NCI-H2171 (cell line): ENCODE measurements around the gene WDPCP.
"Not testable (repeated sequence)": the region's sequence is repeated elsewhere in the genome, so short reads cannot be mapped to it uniquely, and the experiment has no call there.

Experiments used
- DNase-seq: peaks from one replicate; lab custom pipeline; 2025; lab: John Stamatoyannopoulos, UW

Gene WDPCP

DNA sequence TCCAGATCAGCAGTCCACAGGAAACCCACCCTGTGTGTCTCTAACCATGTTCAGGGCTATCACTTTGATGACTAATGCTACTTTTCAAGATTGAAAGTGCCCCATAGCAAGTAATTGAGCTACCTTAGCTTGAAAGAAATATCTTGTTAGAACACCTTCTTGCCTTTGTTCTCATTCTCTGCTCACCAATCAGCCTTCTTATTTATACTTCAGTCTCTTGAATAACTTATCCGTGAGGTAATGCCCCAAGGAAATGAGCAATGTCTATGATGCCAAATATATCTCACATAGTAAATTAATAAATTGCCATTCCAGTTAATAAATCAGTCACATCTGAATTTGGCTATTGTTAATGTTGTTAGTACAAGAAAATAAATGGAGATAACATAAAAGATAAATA, 141.6 kb downstream of the WDPCP start:
- no peak for DNase-seq

DNA sequence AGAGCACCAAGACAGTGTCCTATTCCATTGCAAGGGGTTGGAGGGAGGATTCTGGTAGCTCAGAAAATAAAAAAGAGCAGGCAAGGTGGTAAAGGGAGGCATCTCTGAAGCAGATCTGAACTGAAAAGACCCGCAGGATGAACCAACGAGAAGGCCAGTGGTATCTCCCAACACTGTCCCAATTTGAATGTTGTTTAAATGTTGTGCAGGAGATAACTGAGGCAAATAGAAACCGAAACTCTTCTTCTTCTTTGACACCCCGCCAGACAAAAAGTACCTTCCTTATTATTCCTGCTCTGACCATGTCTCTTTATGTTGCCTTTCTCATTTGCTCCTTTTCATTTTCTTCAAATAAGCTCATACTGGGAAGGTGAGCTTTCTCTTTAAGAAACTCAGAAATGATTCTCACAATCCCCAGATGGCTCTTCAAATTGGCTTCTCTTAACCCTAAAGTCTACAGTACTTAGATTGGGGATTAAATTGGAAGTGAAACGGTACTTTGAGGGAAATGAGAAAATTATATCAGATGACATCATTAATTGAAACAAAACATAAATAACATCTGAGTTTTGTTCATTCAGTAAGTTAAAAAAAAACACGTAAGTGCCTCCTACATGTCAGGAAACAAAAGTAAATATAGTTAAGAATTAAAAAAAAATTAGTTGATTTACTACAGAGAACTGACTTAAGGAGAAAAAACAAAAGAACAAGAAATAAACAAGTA, 143.6 kb downstream of the WDPCP start:
- DNase-seq: no peak

DNA sequence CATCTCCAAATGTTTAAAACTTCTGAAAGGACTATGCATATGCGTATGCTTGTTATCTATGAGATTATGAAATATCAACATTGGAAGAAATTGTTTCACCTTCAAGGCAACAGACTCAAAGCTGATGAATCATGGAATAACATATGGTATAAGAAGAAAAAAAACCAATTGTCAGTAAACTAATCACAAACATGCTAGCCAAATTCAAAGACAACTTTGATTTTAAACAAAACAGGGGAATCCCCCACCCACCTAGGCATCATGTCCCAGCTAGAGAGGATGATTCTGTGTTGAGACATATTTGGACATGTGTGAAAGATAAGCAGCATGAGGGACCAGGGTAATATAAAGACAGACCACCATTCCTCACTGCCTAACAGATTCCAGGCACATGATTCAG, 147.7 kb downstream of the WDPCP start:
- no peak for DNase-seq

DNA sequence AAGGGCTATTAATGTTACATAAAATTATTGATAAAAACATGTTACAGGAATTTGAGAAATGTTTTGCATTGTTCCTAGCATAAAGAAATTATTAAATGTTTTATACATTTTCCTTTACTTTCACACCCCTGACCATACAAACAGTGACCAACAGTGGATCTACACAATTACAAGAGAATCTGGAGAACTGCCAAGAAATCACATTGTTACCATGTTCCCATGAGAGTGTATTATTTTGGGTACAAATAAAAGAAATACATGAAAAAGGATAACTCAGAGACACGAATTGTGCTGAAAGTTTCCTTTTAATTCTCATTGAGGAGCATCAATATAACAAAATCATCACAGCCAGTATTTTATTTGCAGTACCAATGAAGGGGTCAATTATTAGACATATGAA, 150.1 kb downstream of the WDPCP start:
- no peak for DNase-seq

DNA sequence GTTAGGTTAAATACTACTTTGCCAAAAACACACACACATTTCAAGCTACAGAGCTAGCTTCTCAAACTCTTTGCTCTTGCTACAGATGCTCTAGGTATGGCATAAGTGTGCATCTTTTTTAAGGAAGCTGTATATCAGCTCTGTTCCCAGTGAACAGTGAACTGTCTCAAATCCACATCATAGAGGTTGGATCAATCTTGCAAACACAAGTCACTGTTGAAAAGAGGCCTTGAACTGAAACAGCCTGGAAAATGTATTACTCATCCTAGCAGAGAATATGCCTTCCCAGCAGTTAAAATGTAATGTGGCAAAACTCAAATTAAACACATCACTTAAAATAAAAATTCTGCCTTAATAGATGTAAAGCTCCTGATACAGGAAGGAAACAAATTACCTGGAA, 151.8 kb downstream of the WDPCP start:
- DNase-seq: no peak

DNA sequence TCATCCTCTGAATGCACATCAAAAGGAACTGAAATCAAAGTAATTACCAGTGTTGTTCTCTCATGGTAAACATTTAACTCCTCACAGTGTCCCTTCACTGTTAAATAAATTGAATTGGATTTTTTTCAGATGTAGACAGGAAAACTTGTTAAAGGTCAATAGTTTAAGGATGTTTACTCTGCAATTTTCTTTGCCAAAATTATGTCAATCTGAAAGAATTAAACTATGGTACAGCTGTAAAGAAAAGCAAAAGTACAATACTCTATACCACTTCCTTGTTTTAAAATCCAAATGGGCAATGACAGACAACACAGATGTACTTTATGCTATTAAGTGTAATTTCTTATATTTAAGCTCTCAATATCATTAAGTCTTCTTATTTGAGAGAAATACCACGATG, 153.2 kb downstream of the WDPCP start:
- no peak for DNase-seq

DNA sequence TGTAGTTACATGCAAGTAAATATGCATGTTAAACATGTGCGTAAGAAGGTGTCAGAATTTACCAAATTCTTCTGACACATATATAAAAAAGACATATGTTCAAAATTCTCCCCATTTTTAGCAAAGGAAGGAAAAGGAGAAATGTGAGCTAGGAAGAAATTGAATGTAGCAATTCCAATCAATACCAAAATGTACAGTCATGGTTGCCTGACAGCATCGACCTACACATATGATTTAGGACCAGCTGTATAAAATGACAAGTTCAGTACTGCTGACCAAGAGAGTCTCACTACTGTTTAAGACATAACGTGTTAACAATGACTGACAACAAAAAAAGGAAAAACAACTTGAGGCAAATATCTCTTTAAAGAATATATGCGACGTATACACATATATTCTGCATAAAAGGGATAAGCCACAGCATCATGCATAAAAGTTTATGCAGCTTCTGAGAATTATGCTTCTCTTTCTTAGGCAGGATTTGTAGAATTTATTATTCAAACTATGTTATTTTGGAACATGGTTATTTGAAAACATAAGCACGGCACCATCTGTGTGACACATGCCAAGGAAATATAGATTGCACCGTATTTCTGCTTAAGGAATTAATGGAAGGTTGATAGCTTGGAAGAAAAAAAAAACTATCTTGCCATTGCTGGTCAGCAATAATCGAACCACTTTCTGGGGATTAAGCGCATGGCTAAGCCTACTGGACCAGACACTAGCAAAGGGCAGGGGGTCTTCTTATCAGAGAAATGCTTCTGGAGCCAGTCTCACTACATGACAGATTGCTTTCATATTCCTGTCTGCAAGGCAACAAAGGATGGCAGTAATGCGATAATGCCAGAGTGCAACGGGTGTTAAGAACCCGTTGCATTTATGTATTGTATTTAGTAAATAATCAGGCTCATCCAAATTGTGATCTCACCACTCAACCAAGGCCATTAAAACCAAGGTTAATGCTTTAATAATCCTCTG, 154.0 kb downstream of the WDPCP start:
- no peak for DNase-seq

DNA sequence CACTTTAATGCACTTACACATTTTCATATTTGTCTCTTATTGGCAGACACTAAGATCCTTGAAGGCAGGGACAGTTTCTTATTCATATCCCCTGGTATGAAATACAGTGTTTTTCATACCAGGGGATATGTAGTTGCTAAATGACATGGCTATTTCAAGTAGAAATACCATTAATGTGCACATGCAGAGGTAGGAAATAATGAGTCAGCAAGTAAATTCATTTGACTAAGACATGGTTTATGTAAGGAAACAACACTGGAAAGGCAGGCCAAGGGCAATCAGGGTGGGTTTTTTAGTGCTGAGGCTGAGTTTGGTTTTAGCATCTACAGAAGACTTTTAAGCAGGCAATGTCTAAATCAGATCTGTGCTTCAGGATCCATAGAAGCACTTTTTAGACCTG, 155.9 kb downstream of the WDPCP start:
- DNase-seq: no peak

DNA sequence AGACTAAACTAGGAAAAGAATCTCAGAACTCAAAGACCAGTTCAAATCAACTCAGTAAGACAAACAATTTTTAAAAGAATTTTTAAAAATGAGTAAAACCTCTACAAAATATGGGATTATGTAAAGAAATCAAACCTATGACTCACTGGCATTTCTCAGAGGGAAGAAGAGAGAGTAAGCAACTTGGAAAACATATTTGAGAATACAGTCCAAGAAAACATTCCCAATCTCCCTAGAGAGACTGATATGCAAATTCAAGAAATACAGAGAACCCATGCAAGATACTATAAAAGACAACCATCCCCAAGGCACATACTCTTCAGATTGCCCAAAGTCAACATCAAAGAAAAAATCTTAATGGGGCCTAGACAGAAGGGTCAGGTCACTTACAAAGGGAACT, 162.7 kb downstream of the WDPCP start:
- DNase-seq: no peak

DNA sequence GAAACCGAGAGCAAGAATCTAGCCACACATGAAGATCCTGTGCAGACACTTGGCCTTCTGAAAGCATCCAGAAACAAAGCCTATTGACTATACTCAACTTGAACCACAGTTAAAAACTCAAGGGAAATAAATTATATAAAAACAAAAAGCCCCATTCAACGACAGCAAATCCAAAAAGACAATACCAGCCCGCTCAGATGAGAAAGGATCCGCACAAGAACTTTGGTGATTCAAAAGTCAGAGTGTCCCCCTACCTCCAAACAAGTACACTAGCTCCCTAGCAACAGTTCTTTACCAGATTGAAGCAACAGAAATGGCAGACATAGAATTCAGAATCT, 163.2 kb downstream of the WDPCP start:
- no peak for DNase-seq

DNA sequence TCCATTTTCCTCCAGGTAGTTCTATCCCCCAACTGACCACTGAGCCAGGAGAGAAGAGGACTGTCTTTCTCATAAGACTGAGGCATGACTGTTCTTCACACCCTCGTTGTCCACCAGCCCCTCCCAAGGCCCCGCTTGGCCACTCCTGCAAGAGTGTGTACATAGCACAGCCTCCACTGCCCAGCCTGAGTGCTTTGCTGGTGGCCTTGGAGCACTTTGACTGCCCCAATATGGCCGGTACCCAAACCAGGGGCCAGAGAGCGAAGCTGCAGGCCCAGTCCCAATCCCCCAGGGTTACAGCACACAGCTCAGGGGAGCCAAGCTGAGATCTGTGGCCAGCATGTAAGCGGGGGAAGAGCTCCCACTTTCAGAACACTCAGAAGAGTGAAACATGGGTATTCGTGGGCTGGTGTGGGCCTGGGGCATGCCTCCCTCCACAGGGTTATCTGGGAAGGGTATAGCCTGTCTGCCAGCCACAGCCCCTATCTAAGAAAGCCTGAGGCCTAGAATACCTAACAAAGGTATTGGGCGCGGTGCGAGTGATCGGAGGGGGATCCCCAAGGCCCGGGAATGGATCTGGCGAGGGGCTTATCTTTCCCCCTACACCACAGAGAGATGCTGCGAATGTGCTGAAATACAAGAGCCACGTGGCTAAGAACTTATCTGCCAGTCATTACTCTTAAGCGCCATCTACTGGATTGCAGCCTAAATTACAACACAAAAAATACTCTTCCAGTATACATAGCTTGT, 163.8 kb downstream of the WDPCP start:
- peak; percentile 22 for DNase-seq

DNA sequence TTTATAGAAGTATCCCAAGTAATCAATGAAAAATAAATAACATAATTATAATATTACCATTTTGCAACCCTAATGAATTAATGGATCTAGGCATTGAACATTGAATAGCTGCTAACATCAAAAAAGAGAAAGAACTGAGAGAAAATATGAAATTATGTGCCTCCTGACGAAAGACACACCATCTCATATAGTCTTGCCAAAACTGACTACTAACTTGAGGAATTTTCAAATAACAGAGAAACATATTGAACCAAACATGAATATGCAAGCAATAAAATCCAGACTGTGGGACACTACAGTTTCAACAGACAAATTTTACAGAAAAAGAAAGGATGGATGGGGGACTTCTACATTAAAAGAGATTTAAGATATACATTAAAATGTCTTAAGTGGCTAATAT, 165.7 kb downstream of the WDPCP start:
- no peak for DNase-seq

DNA sequence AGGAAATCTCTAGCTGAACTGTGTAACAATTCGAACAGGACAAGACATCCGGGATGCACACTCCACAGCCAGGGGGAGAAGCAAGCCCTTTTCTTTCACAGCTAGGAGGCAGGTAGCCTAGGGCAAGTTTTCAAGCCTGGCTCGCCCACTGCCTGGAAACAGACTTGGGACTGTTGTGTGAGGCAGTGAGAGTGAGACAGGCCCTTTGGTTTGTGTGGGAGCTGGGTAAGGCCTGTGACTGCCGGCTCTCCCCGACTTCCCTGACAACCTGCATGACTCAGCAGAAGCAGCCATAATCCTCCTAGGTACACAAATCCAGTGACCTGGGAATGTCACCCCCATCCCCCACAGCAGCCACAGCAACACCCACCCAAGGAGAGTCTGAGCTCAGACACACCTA, 179.7 kb downstream of the WDPCP start:
- no peak for DNase-seq

DNA sequence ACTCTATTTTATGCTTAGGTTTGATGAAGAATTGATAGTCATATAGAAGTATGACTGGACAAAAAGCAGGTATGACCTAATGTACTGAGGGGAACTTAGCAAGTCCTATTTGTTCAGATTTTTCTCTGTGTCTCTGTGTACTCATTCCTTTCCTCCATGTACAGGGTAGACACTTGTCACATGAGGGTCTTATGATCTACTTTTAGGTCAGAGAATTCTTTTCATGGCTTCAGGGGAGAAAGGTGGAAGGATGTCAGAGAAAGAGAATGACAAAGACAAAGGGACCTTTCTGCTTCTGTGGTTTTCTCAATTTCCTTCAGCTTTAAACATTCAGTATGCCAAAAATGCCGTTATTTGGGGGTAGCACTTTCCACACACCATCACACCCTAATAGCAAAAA, 181.6 kb downstream of the WDPCP start:
- DNase-seq: no peak

DNA sequence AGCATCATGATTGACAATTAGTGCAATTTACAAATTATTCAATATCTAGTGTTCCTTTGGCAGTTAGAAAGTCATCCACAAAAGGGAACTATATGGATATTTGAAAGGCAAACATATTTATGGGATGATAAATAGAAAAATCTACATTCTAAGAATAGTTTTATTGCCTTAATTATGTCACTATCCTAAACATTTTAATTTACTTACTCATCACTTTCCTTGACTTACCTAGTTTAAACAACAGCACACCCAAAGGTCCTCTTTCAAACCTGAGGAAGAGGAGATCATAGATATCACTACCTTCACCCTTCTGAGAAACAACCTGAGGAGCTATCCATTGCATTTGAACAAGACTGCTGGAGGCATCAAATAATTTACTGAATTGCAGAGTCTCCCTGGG, 184.5 kb downstream of the WDPCP start:
- DNase-seq: no peak

DNA sequence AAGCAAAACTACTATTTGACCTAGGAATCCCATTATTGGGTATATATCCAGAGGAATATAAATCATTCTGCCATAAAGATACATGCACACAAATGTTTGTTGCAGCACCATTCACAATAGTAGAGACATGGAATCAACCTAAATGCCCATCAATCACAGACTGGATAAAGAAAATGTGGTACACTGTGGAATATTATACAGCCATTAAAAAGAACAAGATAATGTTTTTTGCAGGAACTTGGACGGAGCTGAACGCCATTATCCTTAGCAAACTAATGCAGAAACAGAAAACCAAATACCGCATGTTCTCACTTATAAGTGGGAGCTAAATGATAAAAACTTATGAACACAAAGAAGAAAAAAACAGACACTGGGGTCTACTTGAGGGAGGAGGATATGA, 185.4 kb downstream of the WDPCP start:
- DNase-seq: not testable (repeated sequence)

DNA sequence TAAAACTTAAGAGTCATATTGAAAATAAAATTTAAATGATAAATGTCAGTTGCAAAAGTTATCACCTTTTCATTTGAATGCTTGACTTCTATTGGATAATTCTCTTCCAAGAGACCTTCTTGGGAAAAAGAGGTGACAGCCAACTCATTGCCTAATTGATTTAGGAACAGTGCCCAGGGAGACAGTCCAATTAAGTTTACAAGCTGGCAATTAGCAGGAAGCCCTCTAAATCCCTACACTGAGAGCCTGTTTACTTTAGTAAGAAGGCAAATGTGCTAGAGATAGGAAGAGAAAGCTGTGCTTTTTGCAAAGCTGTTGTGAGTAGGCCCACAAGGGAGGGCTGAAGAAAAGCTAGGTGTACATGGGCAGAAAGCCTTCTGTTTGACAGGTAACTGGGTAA, 189.1 kb downstream of the WDPCP start:
- no peak for DNase-seq

DNA sequence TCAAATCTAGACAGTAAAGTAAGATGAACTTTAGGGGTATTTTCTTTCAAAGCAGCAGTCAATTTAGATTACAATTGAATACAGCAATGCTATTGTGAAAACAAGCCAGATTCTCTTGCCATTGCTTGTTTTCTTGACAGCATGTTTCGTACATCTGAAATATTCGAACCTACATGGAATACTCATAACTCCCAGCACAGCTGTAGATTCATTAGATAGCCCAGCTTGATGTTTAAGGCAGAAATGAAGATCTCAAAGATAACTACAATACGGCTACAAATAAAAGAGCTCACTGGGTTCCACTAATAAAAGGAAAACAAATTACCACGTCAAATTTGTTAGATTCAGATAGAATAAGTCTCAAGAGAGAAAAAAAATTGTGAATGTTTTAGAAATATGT, 208.8 kb downstream of the WDPCP start:
- no peak for DNase-seq

DNA sequence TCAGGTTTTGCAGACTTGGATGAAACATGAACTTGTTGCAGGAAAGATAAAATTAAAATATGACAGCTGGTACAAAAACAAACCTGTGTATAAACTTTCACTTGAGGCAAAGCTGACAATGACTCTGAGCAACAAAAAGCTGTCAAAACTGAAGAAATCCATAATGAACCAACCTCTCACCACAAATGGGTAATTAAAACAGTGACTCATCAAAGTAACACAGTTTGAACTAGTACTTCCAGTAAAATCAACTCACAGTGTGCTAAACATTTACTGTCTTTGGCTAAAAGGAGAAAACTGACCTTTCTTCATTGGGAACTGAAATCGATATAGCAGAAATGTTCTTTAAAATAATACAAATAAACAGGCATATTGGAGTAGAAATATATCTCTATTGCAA, 209.7 kb downstream of the WDPCP start:
- no peak for DNase-seq

DNA sequence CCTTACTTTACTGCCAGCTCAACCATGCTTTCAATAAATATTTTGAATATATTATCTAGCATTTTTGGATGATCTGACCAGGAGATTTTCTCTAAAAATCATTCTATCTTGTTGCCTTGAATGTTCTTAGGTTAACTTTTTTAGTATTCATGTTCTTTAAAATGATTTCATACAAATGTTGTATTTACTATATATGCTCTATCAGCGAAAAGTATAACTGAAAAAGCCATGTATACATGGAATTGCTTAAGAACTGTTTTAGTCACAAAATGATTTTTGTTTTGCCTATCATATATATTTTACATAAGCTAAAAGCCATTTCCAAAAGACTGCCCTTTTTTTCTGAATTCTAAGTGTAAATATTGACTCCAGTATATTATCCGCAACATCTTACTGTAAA, 213.9 kb downstream of the WDPCP start:
- no peak for DNase-seq

DNA sequence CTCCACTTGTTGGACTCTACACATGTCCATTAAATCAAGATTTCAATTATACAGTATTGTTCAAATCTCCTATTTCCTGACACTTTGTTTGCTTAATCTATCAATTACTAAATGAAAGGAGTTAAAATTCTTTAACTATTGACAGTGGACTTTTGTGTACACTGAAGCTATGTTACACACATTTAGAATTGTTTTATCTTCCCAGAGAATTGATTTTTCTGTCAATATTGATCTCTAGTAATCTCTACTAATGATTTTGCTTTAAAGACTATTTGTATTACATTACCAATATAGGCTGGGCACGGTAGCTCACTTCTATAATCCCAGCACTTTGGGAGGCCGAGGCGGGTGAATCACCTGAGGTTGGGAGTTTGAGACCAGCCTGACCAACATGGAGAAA, 215.7 kb downstream of the WDPCP start:
- DNase-seq: no peak

DNA sequence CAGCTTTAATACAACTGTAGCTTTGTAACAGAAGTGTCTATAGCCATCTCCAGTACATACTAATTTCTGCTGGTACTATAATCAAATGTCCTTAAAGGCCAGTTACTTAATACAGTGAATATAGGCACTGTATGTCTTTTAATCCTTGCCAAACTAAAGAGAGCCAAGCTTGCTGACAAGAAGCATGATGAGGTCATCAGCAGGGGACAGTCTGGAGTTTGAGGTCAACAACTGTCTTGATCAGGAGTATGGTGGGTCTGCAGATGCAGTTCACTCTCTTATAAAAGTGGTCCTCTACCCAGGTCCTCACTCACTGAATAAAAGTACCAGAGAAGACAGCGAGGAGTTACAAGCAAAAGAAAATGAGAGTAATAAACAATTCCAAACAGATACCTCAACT, 219.1 kb downstream of the WDPCP start:
- no peak for DNase-seq

DNA sequence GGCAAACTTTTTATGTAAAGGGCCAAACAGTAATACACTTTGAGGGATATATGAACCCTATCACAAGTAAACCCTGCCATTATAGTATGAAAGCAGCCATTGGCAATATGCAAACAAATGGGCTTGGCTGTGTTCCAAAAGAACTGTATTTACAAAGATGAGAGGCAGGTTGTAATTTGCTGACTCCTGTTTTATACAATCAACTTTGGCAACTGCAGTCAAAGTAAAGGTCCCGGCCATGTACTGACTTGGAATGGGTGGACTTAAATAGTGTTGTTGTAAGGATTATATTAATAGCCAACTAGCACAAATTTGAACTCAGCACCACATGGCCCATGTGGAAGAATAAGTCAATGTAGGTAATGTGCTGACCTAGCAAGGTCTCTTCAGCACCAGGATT, 223.4 kb downstream of the WDPCP start:
- no peak for DNase-seq
